ENCODE measurements around the gene RBM7.

Gene RBM7

DNA sequence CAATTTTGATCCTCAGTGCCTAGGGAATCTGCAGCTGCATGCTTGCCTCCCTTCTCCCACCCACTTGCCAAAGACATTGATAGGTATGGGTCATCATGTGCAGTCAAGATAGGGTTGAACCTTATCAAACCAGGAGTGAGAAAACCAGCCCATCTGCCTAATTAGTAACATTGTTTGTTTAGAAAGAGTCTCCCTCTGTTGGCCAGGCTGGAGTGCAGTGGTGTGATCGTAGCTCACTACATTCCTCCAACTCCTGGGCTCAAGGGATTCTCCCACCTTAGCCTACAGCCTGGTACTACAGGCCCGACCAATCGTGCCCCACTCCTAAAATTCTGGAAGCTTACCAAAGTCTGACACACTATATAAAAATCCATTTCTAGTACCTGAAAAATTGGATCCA is 4.7 kb upstream of the RBM7 start:
- DNase-seq (ENCODE audit: low read depth in 1 of 2, low spot score in 1 of 2), result no peak

DNA sequence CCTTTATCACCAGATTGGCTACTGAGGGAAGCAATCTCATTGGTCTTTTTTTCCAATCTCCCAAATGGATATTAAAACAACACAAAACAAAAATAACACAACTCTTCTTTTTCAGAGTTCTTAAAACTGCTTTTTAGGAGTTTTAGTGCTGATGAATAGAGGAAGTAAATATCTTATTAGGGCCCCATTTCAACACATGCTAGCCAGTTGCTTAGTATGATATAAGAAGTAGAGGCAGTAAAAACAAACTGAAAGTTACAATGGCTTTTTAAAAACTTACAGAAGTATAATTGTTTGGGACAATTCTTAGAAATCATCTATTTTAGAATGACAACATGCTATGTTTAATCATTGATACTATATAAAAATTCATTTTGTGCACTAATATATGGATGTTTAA is 3.5 kb upstream of the RBM7 start:
- DNase-seq (ENCODE audit: low read depth in 1 of 2, low spot score in 1 of 2), result no peak

DNA sequence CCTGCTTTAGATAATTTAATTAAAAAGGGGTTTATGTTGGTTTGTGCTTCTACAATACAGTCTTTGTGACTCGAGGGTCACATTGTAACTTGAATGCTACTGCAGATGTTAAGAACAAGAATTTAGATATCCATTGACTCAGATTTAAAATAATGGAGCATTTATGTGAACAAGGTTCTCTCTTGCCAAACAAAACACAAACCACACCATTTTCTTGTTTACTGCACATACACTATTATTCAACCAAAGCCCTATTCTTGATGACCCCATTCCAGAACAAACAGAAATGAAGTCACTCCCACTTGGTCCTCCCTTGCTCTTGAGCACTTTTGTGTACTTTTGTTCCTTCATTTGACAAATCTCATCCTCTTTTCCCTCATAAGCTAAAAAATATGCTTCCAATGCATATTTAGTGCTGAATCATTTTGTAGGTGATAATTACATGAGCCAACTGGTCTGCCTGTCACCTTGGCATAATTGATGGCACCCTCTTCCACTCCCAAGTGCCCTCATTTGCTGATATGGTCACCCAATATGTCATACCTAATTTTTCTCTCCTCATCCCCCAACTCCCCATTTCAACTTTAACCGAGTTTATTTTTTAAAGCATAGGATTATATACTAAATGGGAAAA is 3.0 kb upstream of the RBM7 start:
- DNase-seq (ENCODE audit: low read depth in 1 of 2, low spot score in 1 of 2), result no peak

DNA sequence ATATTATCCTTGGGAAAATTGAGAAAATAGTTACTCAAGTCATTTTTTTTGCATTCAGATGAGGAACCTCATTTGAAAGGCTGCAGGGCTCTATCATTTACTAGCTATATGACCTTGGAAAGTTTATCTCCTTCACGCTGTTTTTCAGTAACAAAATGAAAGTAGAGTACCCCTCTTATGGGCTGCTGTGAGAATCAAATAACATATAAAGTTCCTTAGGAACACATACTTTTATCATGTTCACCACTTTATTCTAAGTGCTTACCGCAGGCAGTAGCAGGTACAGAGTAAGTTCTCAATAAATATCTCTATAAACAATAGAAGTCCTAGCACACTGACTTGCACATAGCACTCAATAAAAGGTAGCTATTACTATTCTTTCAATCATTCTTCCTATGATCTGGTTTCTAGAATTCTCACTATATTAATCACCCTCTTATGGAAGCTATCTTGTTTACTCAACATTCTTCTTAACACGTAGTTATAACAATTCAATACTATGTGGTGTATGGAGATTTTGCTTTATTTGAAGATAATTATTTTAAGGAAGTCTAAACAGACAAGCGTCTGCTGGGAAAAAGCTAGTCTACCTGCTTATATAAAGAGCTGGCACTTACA is 2.1 kb upstream of the RBM7 start:
- DNase-seq (ENCODE audit: low read depth in 1 of 2, low spot score in 1 of 2), result no peak

DNA sequence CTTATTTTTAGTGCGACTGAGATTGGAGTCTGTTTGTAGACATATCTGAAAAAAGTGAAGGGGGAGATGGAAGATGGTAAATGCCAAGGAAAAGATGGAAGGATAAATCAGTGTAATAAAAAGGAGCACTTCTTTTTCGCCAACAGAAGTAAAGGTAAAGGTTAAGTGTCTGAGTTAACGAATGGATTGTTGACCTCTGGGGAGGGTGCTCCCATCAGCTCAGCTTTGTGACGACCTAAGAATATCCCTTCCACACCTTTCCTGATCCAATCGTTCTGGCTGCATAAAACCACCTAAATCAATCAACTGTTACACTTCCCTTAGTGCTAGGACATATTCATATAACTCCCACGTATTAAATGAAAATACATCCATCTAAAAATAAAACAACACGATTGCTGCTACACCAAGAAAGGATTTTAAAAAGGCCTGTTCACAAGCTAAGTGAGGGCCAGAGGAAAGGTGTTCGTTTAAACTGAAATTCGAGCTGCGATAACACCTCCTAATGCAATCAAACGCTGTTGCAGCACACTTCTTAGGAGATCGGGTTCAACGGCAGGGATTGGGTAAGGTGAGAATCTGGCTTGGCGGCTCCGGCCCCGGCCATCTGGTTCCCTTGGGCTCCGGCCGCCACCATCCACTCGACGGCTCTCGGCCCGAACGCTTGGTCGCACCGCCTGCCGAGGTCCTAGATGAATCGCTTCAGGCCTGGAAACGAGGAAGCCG is 813 bp upstream of the RBM7 start:
- DNase-seq (ENCODE audit: low read depth in 1 of 2, low spot score in 1 of 2), result no peak

DNA sequence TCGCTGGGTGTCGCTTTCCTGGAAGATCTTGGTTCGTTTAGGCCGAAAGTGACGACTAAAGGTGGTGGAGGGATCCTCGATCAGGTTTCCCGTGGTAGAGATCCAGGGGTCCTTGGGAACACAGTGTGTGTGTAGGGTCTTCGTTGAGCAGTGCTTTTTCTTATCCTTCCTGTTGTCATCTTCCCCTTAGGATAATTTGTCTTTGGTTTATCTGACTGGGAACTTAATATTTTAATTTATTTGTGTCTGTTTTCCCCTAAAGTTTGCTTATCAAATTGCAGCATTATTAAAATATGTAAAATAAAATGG is 403 bp downstream of the RBM7 start:
- DNase-seq (ENCODE audit: low read depth in 1 of 2, low spot score in 1 of 2), result no peak

DNA sequence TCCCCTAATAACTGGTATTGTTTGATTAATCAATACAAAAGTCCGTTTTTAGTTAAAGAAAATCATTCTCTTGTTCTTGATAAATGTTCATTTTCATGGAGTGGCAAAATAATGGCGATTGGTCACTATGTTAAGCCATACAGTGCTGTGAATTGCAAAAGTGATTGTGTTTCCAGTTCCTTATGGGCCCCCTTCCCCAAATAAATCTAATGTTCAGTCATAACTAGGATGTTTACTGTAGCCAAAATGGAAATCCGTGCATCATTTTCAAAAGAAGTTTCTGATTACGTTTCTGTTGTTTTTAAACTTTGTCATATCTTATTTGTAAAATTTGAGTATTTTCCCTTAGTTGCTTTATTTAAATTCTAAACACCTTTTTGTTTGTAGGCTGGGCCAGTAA is 845 bp downstream of the RBM7 start:
- no peak for DNase-seq (ENCODE audit: low read depth in 1 of 2, low spot score in 1 of 2)

DNA sequence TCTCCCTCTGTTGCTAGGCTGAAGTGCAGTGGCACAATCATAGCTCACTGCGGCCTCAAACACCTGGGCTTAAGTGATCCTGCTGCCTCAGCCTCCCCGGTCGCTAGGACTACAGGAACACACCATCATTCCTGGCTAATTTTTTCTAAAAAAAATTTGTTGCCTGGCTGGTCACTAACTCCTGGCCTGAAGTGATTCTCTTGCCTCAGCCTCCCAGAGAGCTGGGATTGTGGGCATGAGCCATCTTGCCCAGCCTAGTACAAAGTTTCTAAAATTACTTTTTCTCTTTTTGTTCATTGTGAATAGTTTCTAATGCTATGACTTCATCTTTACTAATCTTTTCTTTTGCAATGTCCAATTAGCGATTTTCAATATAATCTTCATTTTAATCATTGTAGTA is 12.5 kb downstream of the RBM7 start:
- DNase-seq (ENCODE audit: low read depth in 1 of 2, low spot score in 1 of 2), result no peak

DNA sequence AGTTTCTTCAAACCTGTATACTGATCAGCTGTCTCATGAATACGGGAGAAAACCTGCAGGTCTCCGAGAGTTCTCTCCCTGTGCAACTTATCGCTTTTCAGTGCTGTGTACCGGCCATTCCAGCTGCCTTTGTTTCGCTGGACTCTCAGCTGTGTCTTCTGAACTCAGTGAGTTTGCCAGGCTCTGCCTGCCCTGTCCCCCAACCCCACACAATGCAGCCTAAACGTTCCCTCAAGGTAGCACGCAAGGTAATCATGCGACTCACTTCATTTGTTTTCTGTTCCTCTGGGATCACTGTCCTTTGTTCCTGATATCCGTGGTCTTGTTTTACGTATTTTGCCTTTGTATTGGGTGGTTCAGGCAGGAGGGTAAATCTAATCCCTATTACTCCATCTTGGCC is 13.5 kb downstream of the RBM7 start:
- no peak for DNase-seq (ENCODE audit: low read depth in 1 of 2, low spot score in 1 of 2)

DNA sequence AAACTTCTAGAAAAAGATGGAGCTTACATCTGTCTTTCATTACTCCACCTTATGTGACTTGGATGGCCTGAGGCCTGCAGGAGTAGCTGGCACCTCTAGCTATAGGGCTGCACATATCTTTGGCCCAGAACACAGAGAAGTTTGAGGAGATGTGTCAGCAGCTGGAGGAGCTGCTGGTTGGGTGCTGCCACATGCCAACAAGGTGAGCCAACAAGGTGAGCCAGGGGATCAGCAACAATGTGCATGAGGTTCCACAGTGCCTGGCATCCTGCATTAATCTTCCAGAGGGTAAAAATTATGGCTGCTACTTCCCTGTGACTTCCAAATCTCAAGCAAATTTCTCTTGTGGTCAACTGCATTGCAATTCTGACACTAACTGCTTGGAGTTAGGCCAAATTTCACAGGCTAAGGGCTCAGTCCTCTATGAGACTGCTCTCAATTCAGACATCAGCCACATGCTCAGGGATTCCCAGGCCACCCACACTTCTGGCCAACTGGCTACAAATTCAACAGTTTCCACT is 16.0 kb downstream of the RBM7 start:
- DNase-seq (ENCODE audit: low read depth in 1 of 2, low spot score in 1 of 2), result no peak

DNA sequence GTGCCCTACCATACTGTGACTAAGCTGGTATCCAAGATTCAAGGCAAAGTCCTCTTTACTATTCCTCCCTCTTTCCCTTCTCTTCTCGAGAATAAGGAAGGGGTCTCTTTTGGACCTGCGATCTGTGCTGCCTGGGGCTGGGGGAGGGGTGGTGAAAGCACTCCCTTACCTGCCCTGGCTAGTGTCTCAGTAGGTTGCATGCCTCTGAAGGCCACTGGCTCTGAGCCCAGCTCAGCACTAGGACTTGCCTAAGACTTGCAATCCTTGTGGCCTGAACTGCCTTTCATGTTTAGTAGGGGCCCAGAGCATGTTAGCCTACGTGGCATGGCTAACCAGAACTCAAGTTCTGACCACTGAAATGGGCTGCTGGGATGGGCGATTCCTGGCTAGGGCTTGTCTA is 25.8 kb downstream of the RBM7 start:
- no peak for DNase-seq (ENCODE audit: low read depth in 1 of 2, low spot score in 1 of 2)

DNA sequence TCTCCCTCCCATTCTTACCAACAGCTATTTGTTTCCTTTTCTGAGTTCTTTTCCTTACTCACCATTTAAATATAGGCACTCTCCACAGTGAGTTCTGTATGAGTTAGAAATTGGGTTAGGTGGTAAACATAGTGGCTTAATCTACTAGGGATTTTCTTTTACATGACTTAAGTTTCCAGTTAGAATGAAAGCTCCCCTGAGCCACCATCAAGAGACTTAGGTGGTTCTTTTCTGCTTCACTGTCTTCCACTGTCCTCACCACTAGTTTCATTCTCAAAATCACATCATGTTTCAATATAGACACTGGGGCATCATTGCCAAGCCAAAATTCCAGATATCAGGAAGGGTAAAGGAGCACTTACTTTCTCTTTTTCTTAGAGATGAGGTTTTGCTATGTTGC is 29.8 kb downstream of the RBM7 start:
- no peak for DNase-seq (ENCODE audit: low read depth in 1 of 2, low spot score in 1 of 2)

DNA sequence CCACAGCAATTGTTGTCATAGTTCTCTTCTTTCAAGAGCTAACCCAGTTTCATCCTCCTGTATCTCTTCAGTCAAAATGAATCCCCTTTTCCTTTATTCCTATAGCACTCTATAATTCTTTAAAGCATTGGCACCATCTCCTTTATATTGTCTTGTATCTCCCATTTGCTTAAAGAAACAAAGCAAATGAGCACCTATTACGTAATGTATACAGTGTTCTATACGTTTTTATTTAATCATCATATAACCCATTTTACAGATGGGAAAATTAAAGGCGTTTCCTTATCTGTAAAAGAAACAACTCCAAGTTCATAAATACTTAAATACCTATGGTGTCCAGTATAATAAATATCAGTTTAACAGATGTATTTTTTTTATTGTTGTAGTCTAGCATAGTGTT is 32.4 kb downstream of the RBM7 start:
- no peak for DNase-seq (ENCODE audit: low read depth in 1 of 2, low spot score in 1 of 2)

DNA sequence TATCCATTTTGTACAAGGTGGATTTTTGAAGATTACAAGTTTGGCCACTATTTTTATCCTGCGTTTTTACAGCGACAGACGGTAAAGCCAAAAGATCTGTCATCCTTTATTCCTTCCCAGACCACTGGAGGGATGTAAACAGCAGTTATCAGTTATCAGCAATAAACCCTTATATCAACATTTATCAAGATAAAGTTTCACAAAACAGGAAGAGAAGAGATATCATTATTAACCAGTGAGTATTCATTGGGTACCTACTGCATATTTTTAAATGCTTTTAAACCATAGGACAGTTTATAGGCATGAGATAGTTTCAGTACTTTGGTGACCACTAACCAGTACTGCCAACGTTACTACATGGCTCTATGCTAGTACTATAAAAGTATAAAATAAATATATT is 32.9 kb downstream of the RBM7 start:
- DNase-seq (ENCODE audit: low read depth in 1 of 2, low spot score in 1 of 2), result no peak

DNA sequence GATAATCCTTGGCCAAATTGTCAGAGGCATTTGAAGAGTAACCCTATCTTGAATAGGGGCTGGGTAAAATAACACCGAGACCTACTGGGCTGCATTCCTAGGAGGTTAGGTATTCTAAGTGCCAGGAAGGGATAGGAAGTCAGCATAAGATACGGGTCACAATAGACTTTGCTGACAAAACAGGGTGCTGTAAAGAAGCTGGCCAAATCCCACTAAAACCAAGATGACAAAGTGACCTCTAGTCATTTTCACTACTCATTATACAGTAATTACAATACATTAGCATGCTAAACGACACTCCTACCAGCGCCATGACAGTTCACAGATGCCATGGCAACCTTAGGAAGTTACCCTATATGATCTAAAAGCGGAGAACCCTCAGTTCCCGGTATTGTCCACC is 37.8 kb downstream of the RBM7 start:
- no peak for DNase-seq (ENCODE audit: low read depth in 1 of 2, low spot score in 1 of 2)

DNA sequence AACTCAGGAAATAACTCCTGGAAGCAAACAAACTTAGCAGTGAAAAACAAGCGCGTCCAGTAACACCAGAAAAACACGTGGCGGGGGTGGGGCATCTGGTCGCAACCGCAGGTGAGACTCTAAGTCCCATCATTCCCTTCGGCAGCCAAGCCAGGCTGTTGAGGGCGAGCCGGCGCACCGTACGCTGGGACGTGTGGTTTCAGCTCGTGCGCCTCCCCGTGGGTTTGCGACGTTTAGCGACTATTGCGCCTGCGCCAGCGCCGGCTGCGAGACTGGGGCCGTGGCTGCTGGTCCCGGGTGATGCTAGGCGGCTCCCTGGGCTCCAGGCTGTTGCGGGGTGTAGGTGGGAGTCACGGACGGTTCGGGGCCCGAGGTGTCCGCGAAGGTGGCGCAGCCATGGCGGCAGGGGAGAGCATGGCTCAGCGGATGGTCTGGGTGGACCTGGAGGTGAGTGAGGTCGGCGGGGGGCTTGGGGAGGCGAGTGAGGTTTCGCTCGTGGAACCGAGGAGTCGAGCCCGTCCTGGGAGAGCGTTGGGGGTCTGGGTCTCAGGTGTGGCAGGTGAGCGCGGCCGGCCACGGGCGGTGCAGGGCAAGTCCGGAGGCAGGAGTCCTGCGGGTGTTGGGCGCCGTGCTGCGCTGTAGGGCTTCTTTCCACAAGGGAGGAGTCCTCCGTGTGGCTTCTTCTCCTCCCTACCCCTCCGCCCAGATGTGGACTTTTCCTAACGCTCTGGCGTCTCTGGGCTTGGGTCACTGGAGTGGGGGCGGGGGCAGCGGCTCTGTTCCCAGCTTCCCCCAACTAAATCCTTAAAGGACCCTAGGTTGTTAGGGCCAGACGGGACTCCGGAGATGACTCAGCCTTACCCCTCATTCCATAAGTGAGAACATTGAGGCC is 39.0 kb downstream of the RBM7 start, which contains the start of gene REXO2:
Gene REXO2 (plus strand): TSS at position 239 of the 892 bp plus-strand sequence. CDS start 62 bp downstream, at position 301.
- peak; percentile 87 to 92 for DNase-seq (ENCODE audit: low read depth in 1 of 2, low spot score in 1 of 2)

DNA sequence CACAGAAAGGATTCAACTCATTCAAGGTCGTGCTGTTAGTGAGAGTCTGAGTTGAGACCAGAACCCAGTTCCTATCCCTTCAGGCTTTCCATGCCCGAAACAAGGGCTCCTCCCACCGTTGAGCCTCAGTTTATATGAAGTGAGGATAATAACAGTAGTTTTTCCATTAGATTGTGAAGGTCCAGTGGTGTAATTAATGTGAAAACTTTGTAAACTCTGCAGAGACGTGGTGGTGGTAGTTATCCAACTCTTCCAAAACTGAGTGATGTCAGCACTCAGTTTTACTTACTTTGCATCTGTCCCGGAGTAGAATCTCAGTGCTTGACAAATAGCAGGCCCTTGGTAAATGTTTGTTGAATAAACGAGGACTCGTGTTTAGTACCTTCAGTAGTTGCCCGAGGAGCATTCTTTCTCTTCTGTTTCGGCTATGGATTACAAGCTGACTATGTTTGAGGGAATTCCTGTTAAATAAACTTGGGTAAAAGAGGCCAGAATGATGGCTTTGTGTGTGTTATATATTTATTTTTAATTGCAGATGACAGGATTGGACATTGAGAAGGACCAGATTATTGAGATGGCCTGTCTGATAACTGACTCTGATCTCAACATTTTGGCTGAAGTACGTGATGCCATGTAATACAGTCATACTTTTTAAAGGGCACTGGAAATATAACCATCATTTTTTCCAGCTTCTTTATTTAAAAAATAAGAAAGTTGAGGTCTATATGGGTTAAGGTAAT is 39.8 kb downstream of the RBM7 start:
- DNase-seq (ENCODE audit: low read depth in 1 of 2, low spot score in 1 of 2), result no peak

DNA sequence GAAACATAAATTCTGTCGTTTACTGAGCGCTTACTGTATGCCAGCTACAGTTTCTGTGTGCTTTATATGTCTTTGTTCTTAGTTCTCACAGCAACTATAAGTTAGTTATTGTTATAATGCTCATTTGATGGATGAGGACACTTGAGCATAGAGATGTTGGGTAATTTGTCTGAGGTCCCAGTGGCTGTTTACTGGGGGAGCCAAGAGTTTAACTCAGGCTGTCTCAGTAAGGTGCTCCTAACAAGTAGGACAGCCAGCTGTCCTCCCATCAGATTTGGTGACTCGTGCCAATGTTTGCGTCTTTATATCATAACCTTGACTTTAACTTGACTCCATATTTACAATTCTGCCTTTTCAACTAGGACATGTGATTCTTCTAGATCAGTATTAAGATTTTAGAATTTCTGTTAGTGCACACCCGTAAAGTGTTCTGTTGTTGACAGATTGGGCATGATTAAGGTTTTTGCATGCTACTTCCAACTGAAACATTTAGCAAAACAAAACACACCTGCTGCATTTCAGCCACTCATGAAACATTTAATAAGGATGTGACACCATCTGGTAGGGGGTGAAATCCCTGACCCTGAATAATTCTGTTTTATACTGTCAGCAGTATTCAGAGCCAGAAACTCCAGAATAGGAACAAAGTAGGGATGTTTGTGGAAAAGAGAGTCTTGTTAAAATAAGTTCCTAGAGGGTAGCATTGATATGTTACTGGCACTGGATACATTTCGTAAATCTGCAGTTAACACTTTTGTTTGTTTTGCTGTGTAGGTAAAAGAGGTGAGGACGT is 40.7 kb downstream of the RBM7 start:
- DNase-seq (ENCODE audit: low read depth in 1 of 2, low spot score in 1 of 2), result no peak

DNA sequence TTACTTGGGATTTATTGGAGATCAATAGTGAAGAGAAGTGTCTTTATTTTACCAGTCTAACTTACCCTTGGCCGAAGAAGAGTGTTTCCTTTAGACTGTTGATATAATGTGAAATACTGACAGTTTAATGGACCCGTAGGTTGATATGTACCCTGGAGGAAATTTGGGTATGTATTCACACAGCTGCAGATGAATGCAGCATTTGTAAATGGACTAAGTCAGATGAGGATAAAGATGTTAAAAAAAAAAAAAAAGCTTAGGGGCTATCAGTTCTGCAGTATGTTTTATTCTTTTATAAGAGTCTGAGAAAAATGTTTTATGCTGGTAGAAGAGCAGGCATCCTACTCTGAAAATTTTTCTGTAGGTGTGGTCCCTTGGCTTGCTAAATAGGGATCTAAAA is 41.5 kb downstream of the RBM7 start:
- no peak for DNase-seq (ENCODE audit: low read depth in 1 of 2, low spot score in 1 of 2)

DNA sequence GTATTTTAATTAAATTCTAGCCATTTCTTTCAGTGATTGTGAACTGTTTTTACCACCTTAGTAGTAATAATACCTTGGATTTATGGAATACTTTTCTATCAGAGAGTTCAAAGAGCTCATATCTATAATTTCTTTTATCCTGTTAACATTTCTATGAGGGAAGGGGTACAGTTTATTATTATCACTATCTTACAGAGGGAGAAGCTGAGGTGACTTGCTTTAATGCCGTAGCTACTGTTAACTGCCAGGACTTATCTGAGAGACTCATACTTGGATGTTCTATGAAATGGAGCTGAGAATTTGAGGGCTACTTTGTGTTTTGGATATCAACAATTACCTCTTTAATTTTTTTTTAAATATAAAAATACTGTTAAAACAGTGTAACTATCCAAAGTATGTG is 42.1 kb downstream of the RBM7 start:
- no peak for DNase-seq (ENCODE audit: low read depth in 1 of 2, low spot score in 1 of 2)
